K562 (cell line): Measurements from ENCODE around the gene SYCN. TPM values are rescaled to one million over a fixed set of nuclear protein-coding genes. Genes with fewer than 3 reads are reported as not detected.
A peak's percentile ranks its signal among the peaks of the same experiment; 100 is the strongest.

Source experiments
- ATAC-seq: fragments of 200-7000 bp; cut with Tn5 transposase; 3 replicates; pipeline ENCODE4 v1.9.1; 2020; ENCODE audit warnings: moderate library complexity
- BruUV-seq: library from RNA; stranded (reverse); fragments of 400-500 nt; replicated peaks from 2 replicates; lab custom pipeline; 2021; lab: Mats Ljungman, UMichigan
- CTCF ChIA-PET: fragments of 300-600 bp; formaldehyde crosslinking; extraction: SDS; loops from one replicate; lab custom pipeline; 2021; ENCODE audit warnings: low intra/inter-chr PET ratio; lab: Yijun Ruan, JAX
- POLR2A ChIA-PET: fragments of 300-600, 350-650 bp; sonication (Branson Sonifier 250); formaldehyde crosslinking; extraction: SDS; loops from one replicate; lab custom pipeline; 2021; ENCODE audit warnings: antibody characterized with exemption, inconsistent platforms; lab: Yijun Ruan, JAX
- DNase-seq, 4 experiments: peaks; one replicate each; pipeline versions ENCODE4 v3.0.0 to v3.0.0-alpha.2; 2011 to 2018; ENCODE audit warnings: low spot score in 3 of 4, mixed read lengths in 3 of 4; ENCODE audit errors: extremely low read depth in 1 of 4
- FAIRE-seq: peaks from 2 replicates; lab custom pipeline; 2011; peaks lifted over from hg19 to GRCh38; lab: Jason Lieb, UNC
- H2AFZ ChIP-seq: 2 replicates; pipeline ENCODE4 v1.6.0; 2011; ENCODE audit warnings: low read depth, low read length, control low read depth, inconsistent platforms
- H3K27ac ChIP-seq: fragments of 200-600 bp; 3 replicates; pipeline ENCODE4 v1.8.0; 2011; ENCODE audit warnings: low read depth, mild to moderate bottlenecking, control low read depth, inconsistent platforms, low read length, moderate library complexity, mixed read lengths; ENCODE audit errors: extremely low read depth
- H3K27me3 ChIP-seq, 2 experiments: fragments of 300-600 bp in 1 of 2; 2 replicates in 1 of 2; 3 replicates in 1 of 2; pipeline versions ENCODE4 v1.6.0 to v1.8.0; 2011; ENCODE audit warnings: inconsistent platforms in 2 of 2, low read length in 2 of 2, mild to moderate bottlenecking in 1 of 2, mixed read lengths in 1 of 2, moderate library complexity in 1 of 2; ENCODE audit not compliant: control insufficient read depth in 2 of 2, insufficient read depth in 2 of 2
- H3K36me3 ChIP-seq: fragments of 300-600 bp; 3 replicates; pipeline ENCODE4 v1.8.0; 2011; ENCODE audit warnings: mild to moderate bottlenecking, low read length, inconsistent platforms; ENCODE audit not compliant: control insufficient read depth, insufficient read depth
- H3K4me1 ChIP-seq, 2 experiments: fragments of 200-600 bp in 1 of 2; replicated peaks in 1 of 2; 2 replicates in 1 of 2; 3 replicates in 1 of 2; pipeline versions ENCODE4 v1.5.1 to v1.8.0; 2011; ENCODE audit warnings: inconsistent platforms in 2 of 2, low read length in 2 of 2, mild to moderate bottlenecking in 1 of 2, mixed read lengths in 1 of 2, moderate library complexity in 1 of 2; ENCODE audit not compliant: control insufficient read depth in 2 of 2, insufficient read depth in 2 of 2
- H3K4me2 ChIP-seq: 2 replicates; pipeline ENCODE4 v1.6.1; 2011; ENCODE audit warnings: low read length, control low read depth, inconsistent platforms, mixed read lengths; ENCODE audit not compliant: insufficient read depth
- H3K4me3 ChIP-seq: fragments of 200-600 bp; sonication (generic), shearing (Covaris generic); 2 replicates; pipeline ENCODE4 v1.5.1; 2016; ENCODE audit warnings: control low read depth, inconsistent platforms
- H3K79me2 ChIP-seq: fragments of 200-600 bp; 3 replicates; pipeline ENCODE4 v1.8.0; 2011; ENCODE audit warnings: low read length, inconsistent platforms; ENCODE audit not compliant: control insufficient read depth, insufficient read depth
- H3K9ac ChIP-seq, 2 experiments: 2 replicates each; pipeline versions ENCODE4 v1.6.0 to v1.6.1; 2011; ENCODE audit warnings: low read depth in 2 of 2, low read length in 2 of 2, control low read depth in 1 of 2, inconsistent platforms in 1 of 2, mild to moderate bottlenecking in 1 of 2, mixed read lengths in 1 of 2; ENCODE audit not compliant: insufficient read depth in 1 of 2
- H3K9me1 ChIP-seq: one replicate; pipeline ENCODE4 v1.6.0; 2011; ENCODE audit warnings: inconsistent platforms, mild to moderate bottlenecking, low read length, moderate library complexity; ENCODE audit not compliant: control insufficient read depth, insufficient read depth
- H3K9me3 ChIP-seq: replicated peaks from 2 replicates; pipeline ENCODE4 v1.5.1; 2011; ENCODE audit warnings: low read depth, low read length, inconsistent platforms; ENCODE audit not compliant: control insufficient read depth, insufficient read depth
- H4K20me1 ChIP-seq: replicated peaks from 2 replicates; pipeline ENCODE4 v1.6.1; 2011; ENCODE audit warnings: low read length, inconsistent platforms, mixed read lengths; ENCODE audit not compliant: control insufficient read depth, insufficient read depth
- NFIC ChIP-seq: fragments of 450-650 bp; IDR thresholded peaks from 2 replicates; pipeline ENCODE4 v1.6.1; 2017; ENCODE audit warnings: mild to moderate bottlenecking, inconsistent platforms
- POLR2G ChIP-seq: fragments of 200-400 bp; formaldehyde crosslinking; IDR thresholded peaks from 2 replicates; pipeline ENCODE4 v1.6.1; 2017; ENCODE audit warnings: low read depth, mild to moderate bottlenecking, antibody characterized with exemption, low read length, moderate library complexity
- ZBTB11 ChIP-seq, 3 experiments: fragments of 200-800 bp in 1 of 3; fragments of 250-450 bp in 1 of 3; fragments of 450-650 bp in 1 of 3; sonication (Bioruptor Pico) in 1 of 3; sonication (Bioruptor generic) in 1 of 3; formaldehyde crosslinking in 1 of 3; IDR thresholded peaks; 2 replicates each; pipeline versions ENCODE4 v1.6.1 to v1.8.0; 2016 to 2022; ENCODE audit warnings: mild to moderate bottlenecking in 2 of 3, missing genetic modification characterization in 2 of 3, missing compliant biosample characterization in 1 of 3, moderate library complexity in 1 of 3
- WGBS: fragments of 100-300 bp; shearing (Covaris generic); methylation state at CpG from one replicate; pipeline ENCODE4 v1.1.6; 2016; ENCODE audit warnings: low coverage, mixed read lengths; ENCODE audit not compliant: insufficient coverage; ENCODE audit errors: missing lambda C conversion rate; 5-methylcytosine and 5-hydroxymethylcytosine counted together
- in situ Hi-C: fragments of 300-500 bp; cut with MboI; formaldehyde crosslinking; loops from 4 replicates; pipeline ENCODE4 v1.15.0; 2018; ENCODE audit warnings: inconsistent platforms, mixed read lengths
- intact Hi-C: fragments of 100-400 bp; cut with micrococcal nuclease; formaldehyde crosslinking; loops from 2 replicates; pipeline ENCODE4 v1.14.2; 2022
- polyA plus RNA-seq, 8 experiments: library from polyadenylated mRNA; depleted of rRNA in 4 of 8; stranded (reverse) in 5 of 8; unstranded in 3 of 8; fragments of >200 nt; fragmentation: Nextera tagmentation in 2 of 8; fragmentation: Illumina TruSeq in 1 of 8; extraction: Ambion mirVana in 2 of 8; extraction: Trizol in 1 of 8; gene quantifications; 2 replicates each; pipeline versions ENCODE4 v1.2.1 to v1.2.3, GENCODE V29; 2011 to 2014; ENCODE audit warnings: inconsistent platforms in 1 of 8, missing spikeins in 1 of 8
- total RNA-seq, 7 experiments: library from RNA; depleted of rRNA in 6 of 7; stranded (reverse); fragments of >200 nt in 6 of 7; fragmentation: Illumina TruSeq in 2 of 7; extraction: Trizol in 2 of 7; gene quantifications; 2 replicates each; pipeline versions ENCODE4 v1.2.1 to v1.2.3, GENCODE V29; 2011 to 2021; ENCODE audit warnings: low replicate concordance in 1 of 7

Gene SYCN
- total and polyA plus RNA-seq, 9 of the 15 experiments (the other 6 are each of a cell fraction or from before 2014, with no cell fraction given), result not detected

DNA sequence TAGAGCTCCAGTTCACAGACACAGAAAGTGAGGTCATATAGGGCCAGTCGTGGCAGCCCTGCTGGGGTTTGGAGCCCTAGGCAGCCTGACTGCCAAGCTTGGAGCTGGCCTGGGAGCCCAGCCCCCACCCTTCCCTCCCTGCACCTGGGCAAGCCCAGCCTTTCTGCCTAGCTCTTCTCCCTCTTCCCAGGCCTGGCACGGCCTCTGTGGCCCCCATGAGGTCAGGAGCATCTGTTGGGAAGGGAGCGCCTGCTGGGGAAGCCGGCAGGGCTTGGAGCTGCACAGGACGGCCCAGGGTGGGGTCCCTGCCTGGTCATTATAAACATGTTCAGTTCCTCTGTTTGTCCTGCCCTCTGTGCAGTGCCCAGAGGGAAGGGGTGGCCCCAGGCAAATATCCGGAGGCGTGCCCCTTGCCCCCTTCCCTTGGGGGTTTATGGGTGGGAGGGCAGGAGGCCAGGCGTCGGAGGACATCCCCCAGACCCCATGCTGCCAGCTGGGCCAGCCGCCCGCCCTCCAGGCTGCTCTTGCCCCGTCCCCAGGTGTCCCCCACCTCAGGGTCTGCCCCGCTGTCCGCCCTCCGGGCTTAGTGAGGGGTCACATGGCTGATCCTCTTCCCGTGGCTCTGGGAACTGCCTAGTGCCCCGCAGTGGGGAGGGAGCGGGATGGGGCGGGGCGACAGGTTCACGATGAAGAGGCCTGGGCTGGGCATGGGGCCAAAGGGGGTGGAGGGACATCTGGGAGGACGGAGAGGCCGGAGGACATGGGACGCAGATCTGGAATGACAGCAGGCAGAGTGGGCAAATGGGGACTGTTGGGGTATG lies 37.3 kb downstream of the SYCN start:
- no peak overlapping the region for H3K4me2 ChIP-seq
- H3K9me1 ChIP-seq, result peaks cover 5% of the 10 kb centered on the region
- CTCF ChIA-PET, result no interaction called here
- peaks cover 14% of the 10 kb centered on the region; the same call in 1 of the 3 replicates for H3K36me3 ChIP-seq
- H4K20me1 ChIP-seq, result peaks cover 22% of the 10 kb centered on the region; the same call in 1 of the 2 replicates
- no TSS peak for BruUV-seq
- intact Hi-C loops, result no loop called here
- H3K27ac ChIP-seq, result no peak overlapping the region
- WGBS, result 67% methylated on average over 12 of the region's 24 CpGs
- DNase-seq (peak in 1 of 4 experiments; percentile 36), FAIRE-seq (no peak), ATAC-seq (peak; percentile 53)
- POLR2A ChIA-PET, result no interaction called here
- no peak overlapping the region for H2AFZ ChIP-seq
- H3K27me3 ChIP-seq, result no peaks in the 10 kb centered on the region
- peak; percentile 75 for TF ChIP-seq NFIC
- TF ChIP-seq POLR2G, result 0 out of 2 replicates have a peak, but pooled peaks have one; percentile 12
- no peak for TF ChIP-seq ZBTB11 (CRISPR knock-in tag; IDR thresholded peaks at IDR 0.05)
- peaks cover 18% of the 10 kb centered on the region; the same call in 2 of the 3 replicates for H3K79me2 ChIP-seq
- no peak overlapping the region for H3K4me3 ChIP-seq
- peaks cover 6 to 29% of the 10 kb centered on the region in 2 experiments; a peak in 4 of 5 replicates for H3K4me1 ChIP-seq
- in situ Hi-C loops, result no loop called here
- peak overlapping the region in 1 of 2 experiments; percentile 64; a peak in 1 of 4 replicates for H3K9ac ChIP-seq
- no peaks in the 10 kb centered on the region for H3K9me3 ChIP-seq
